A549 (cell line): Measurements from ENCODE around the gene PLS3. TPM values are rescaled to one million over a fixed set of nuclear protein-coding genes. Genes with fewer than 3 reads are reported as not detected.
A peak's percentile ranks its signal among the peaks of the same experiment; 100 is the strongest.

Experiments used
- ATAC-seq, 2 experiments: fragments of 200-7000 bp in 1 of 2; fragments of >200 bp in 1 of 2; cut with Nextera tagmentation in 1 of 2; cut with Tn5 transposase in 1 of 2; 3 replicates each; pipeline versions ENCODE4 v1.8.0 to v1.9.1; 2018 to 2020; ENCODE audit warnings: mild to moderate bottlenecking in 1 of 2, moderate library complexity in 1 of 2
- CTCF ChIA-PET: fragments of 300-600 bp; sonication (Branson Sonifier 250); formaldehyde crosslinking; extraction: SDS; loops from one replicate; lab custom pipeline; 2021; ENCODE audit warnings: antibody characterized with exemption, inconsistent platforms; lab: Yijun Ruan, JAX
- POLR2A ChIA-PET: fragments of 350-600 bp; formaldehyde crosslinking; extraction: SDS; loops from one replicate; lab custom pipeline; 2021; ENCODE audit warnings: antibody characterized with exemption, inconsistent platforms; lab: Yijun Ruan, JAX
- DNase-seq, 2 experiments: peaks; one replicate each; pipeline versions ENCODE4 v3.0.0 to v3.0.0-alpha.2; 2011 to 2016; ENCODE audit warnings: low read depth in 1 of 2, low spot score in 1 of 2
- FAIRE-seq: peaks from 2 replicates; lab custom pipeline; 2011; peaks lifted over from hg19 to GRCh38; lab: Jason Lieb, UNC
- H3K27ac ChIP-seq, 2 experiments: fragments of >200 bp; sonication (Bioruptor Twin); formaldehyde crosslinking; 3 replicates each; pipeline ENCODE4 v1.5.1; 2016 to 2017
- H3K4me1 ChIP-seq: fragments of >200 bp; sonication (Bioruptor Twin); formaldehyde crosslinking; 3 replicates; pipeline ENCODE4 v1.6.1; 2016
- H3K4me2 ChIP-seq: fragments of >200 bp; sonication (Bioruptor Twin); formaldehyde crosslinking; 3 replicates; pipeline ENCODE4 v1.6.1; 2016
- H3K4me3 ChIP-seq: fragments of >200 bp; sonication (Bioruptor Twin); formaldehyde crosslinking; 3 replicates; pipeline ENCODE4 v1.5.1; 2016
- H3K9me3 ChIP-seq: fragments of >200 bp; sonication (Bioruptor Twin); formaldehyde crosslinking; 3 replicates; pipeline ENCODE4 v1.6.1; 2016
- CBX2 ChIP-seq: fragments of 200-600 bp; sonication (generic); IDR thresholded peaks from 2 replicates; pipeline ENCODE4 v1.6.1; 2016; ENCODE audit warnings: low read depth, mild to moderate bottlenecking, borderline replicate concordance
- EHF ChIP-seq: fragments of 250-450 bp; sonication (Bioruptor Pico); IDR thresholded peaks from 2 replicates; pipeline ENCODE4 v1.5.0; 2020; ENCODE audit warnings: mild to moderate bottlenecking
- EHMT2 ChIP-seq: fragments of 200-600 bp; sonication (generic); IDR thresholded peaks from 2 replicates; pipeline ENCODE4 v1.6.1; 2016; ENCODE audit warnings: antibody characterized with exemption, low read depth, mild to moderate bottlenecking, moderate library complexity
- HMGXB4 ChIP-seq: fragments of 250-450 bp; sonication (Bioruptor Pico); IDR thresholded peaks from 2 replicates; pipeline ENCODE4 v1.5.0; 2021; ENCODE audit warnings: mild to moderate bottlenecking, moderate library complexity, borderline replicate concordance
- JUNB ChIP-seq: fragments of >200 bp; sonication (Bioruptor Twin); formaldehyde crosslinking; IDR thresholded peaks from 2 replicates; pipeline ENCODE4 v1.6.1; 2016
- KDM1A ChIP-seq: fragments of 200-600 bp; sonication (generic); IDR thresholded peaks from 2 replicates; pipeline ENCODE4 v1.6.1; 2016; ENCODE audit warnings: low read depth, mild to moderate bottlenecking
- KDM5A ChIP-seq: fragments of 200-600 bp; sonication (generic); IDR thresholded peaks from 2 replicates; pipeline ENCODE4 v1.6.1; 2016; ENCODE audit warnings: antibody characterized with exemption, mild to moderate bottlenecking
- MAFK ChIP-seq: fragments of 450-650 bp; IDR thresholded peaks from 2 replicates; pipeline ENCODE4 v1.6.1; 2014; ENCODE audit not compliant: partially characterized antibody
- NR3C1 ChIP-seq: fragments of >200 bp; sonication (Bioruptor Twin); formaldehyde crosslinking; IDR thresholded peaks from 3 replicates; pipeline ENCODE4 v1.6.1; 2017
- PBX3 ChIP-seq: IDR thresholded peaks from 2 replicates; pipeline ENCODE4 v1.6.1; 2012
- POLR2A ChIP-seq: IDR thresholded peaks from 2 replicates; pipeline ENCODE4 v1.6.1; 2012; ENCODE audit warnings: mild to moderate bottlenecking, low read length
- POLR2AphosphoS2 ChIP-seq: conservative IDR thresholded peaks from 2 replicates; pipeline ENCODE4 v1.6.1; 2012; ENCODE audit warnings: low read length, improper control_type of control experiment, inconsistent platforms
- RAD21 ChIP-seq, 2 experiments: fragments of >200 bp in 1 of 2; sonication (Bioruptor Twin) in 1 of 2; formaldehyde crosslinking in 1 of 2; IDR thresholded peaks in 1 of 2; conservative IDR thresholded peaks in 1 of 2; 2 replicates in 1 of 2; 3 replicates in 1 of 2; pipeline ENCODE4 v1.6.1; 2012 to 2018; ENCODE audit warnings: inconsistent platforms in 1 of 2
- RFX5 ChIP-seq: fragments of 450-650 bp; IDR thresholded peaks from 2 replicates; pipeline ENCODE4 v1.7.1; 2014; ENCODE audit warnings: antibody characterized with exemption, mild to moderate bottlenecking, moderate library complexity
- SMC3 ChIP-seq: fragments of >200 bp; sonication (Bioruptor Twin); formaldehyde crosslinking; IDR thresholded peaks from 3 replicates; pipeline ENCODE4 v1.6.1; 2018; ENCODE audit warnings: inconsistent platforms
- TP53 ChIP-seq: fragments of 250-450 bp; sonication (Bioruptor Pico); IDR thresholded peaks from 2 replicates; pipeline ENCODE4 v1.5.0; 2021; ENCODE audit warnings: mild to moderate bottlenecking, moderate library complexity
- ZC3H11A ChIP-seq: fragments of 450-650 bp; IDR thresholded peaks from 2 replicates; pipeline ENCODE4 v1.6.1; 2014; ENCODE audit warnings: antibody characterized with exemption, mild to moderate bottlenecking
- ZFP36 ChIP-seq: fragments of 450-650 bp; IDR thresholded peaks from 2 replicates; pipeline ENCODE4 v1.6.1; 2014; ENCODE audit warnings: borderline replicate concordance; ENCODE audit not compliant: partially characterized antibody
- ZSCAN20 ChIP-seq: fragments of 250-450 bp; sonication (Bioruptor Pico); IDR thresholded peaks from 2 replicates; pipeline ENCODE4 v1.8.0; 2022; ENCODE audit warnings: mild to moderate bottlenecking, moderate library complexity
- WGBS: methylation state at CpG from one replicate; pipeline ENCODE4 v1.1.6; 2017; ENCODE audit errors: missing lambda C conversion rate; 5-methylcytosine and 5-hydroxymethylcytosine counted together
- polyA plus RNA-seq, 4 experiments: library from polyadenylated mRNA; depleted of rRNA in 3 of 4; stranded (reverse); fragments of >200 nt; fragmentation: RNase III in 1 of 4; extraction: RNeasy Plus Mini Kit Qiagen cat#74134 plus additional on column Dnase treatment in 1 of 4; gene quantifications; 2 replicates in 3 of 4; 3 replicates in 1 of 4; pipeline ENCODE4 v1.2.3, GENCODE V29; 2011 to 2017
- TF ChIP-seq, protein P1 (sequence below): fragments of >200 bp; sonication (Bioruptor Twin); formaldehyde crosslinking; IDR thresholded peaks from 3 replicates; pipeline ENCODE4 v1.5.1; 2016
- TF ChIP-seq, protein P2 (sequence below): fragments of >200 bp; sonication (Bioruptor Twin); formaldehyde crosslinking; IDR thresholded peaks from 3 replicates; pipeline ENCODE4 v1.6.1; 2016

Gene PLS3
- polyA plus RNA-seq, 2 of the 4 experiments (the other 2 are of a cell fraction), result 303 to 437 TPM

- TF ChIP-seq EHMT2 (no peak), ZFP36 (no peak), POLR2AphosphoS2 (no peak), KDM5A (no peak), HMGXB4 (CRISPR knock-in tag) (no peak), ZSCAN20 (no peak)
Measured at GRCh38 chrX:115652221-115652620, 91.2 kb downstream of the PLS3 start (continued).

- no peak; a peak in 1 of 6 replicates for ATAC-seq
- no peaks in the 10 kb centered on the region for H3K4me1 ChIP-seq
- ChIA-PET POLR2A (no interaction called here), CTCF (interaction anchor here (2.0 to 4.0 kb wide), 2 partner anchors 14 to 22 kb away, joined by 11 to 12 read pairs; no protein-coding TSS in a partner anchor)
- H3K4me3 ChIP-seq, result no peak overlapping the region
- H3K27ac ChIP-seq, result no peak overlapping the region
- H3K9me3 ChIP-seq, result no peaks in the 10 kb centered on the region
- DNase-seq, result no peak
- TF ChIP-seq, protein P1, sequence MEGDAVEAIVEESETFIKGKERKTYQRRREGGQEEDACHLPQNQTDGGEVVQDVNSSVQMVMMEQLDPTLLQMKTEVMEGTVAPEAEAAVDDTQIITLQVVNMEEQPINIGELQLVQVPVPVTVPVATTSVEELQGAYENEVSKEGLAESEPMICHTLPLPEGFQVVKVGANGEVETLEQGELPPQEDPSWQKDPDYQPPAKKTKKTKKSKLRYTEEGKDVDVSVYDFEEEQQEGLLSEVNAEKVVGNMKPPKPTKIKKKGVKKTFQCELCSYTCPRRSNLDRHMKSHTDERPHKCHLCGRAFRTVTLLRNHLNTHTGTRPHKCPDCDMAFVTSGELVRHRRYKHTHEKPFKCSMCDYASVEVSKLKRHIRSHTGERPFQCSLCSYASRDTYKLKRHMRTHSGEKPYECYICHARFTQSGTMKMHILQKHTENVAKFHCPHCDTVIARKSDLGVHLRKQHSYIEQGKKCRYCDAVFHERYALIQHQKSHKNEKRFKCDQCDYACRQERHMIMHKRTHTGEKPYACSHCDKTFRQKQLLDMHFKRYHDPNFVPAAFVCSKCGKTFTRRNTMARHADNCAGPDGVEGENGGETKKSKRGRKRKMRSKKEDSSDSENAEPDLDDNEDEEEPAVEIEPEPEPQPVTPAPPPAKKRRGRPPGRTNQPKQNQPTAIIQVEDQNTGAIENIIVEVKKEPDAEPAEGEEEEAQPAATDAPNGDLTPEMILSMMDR, result no peak
- TF ChIP-seq SMC3 (no peak), PBX3 (no peak), EHF (no peak), RFX5 (no peak)
- TF ChIP-seq, protein P2, sequence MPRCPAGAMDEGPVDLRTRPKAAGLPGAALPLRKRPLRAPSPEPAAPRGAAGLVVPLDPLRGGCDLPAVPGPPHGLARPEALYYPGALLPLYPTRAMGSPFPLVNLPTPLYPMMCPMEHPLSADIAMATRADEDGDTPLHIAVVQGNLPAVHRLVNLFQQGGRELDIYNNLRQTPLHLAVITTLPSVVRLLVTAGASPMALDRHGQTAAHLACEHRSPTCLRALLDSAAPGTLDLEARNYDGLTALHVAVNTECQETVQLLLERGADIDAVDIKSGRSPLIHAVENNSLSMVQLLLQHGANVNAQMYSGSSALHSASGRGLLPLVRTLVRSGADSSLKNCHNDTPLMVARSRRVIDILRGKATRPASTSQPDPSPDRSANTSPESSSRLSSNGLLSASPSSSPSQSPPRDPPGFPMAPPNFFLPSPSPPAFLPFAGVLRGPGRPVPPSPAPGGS, result no peak
- FAIRE-seq, result no peak
- 77% methylated on average over 8 of the region's 9 CpGs for WGBS
- H3K4me2 ChIP-seq, result no peak overlapping the region
Measured at GRCh38 chrX:115665122-115665521, 104.1 kb downstream of the PLS3 start.

- no peak overlapping the region for H3K27ac ChIP-seq
- POLR2A ChIA-PET, result interaction anchor here (0.7 kb wide), 1 partner anchor 119 kb away, joined by 4 read pairs; no protein-coding TSS in a partner anchor
- H3K4me2 ChIP-seq, result peak overlapping the region; percentile 44
- H3K4me3 ChIP-seq, result peak overlapping the region; percentile 34; the same call in 1 of the 3 replicates
- TF ChIP-seq CBX2, result no peak
- peak; percentile 38; the same call in 1 of the 3 replicates for TF ChIP-seq SMC3
- peak; percentile 57 to 61 for TF ChIP-seq RAD21 (conservative IDR thresholded peaks at IDR 0.05 in 1 of 2, IDR thresholded peaks at IDR 0.05 in 1 of 2)
- TF ChIP-seq RFX5, result no peak
- no peak for TF ChIP-seq NR3C1
- TF ChIP-seq KDM1A, result no peak
- no peak for TF ChIP-seq ZC3H11A
- TF ChIP-seq, protein P1, result peak; percentile 48
- no peak for TF ChIP-seq POLR2A
- no peak for TF ChIP-seq MAFK
- no peak for TF ChIP-seq TP53
- no peak for TF ChIP-seq JUNB
- TF ChIP-seq, all 56 proteins: peak for 3
- no peaks in the 10 kb centered on the region for H3K4me1 ChIP-seq
- no peaks in the 10 kb centered on the region for H3K9me3 ChIP-seq
- FAIRE-seq (peak; percentile 7), DNase-seq (peak; percentile 17 to 36), ATAC-seq (peak; percentile 39 to 79; a peak in 3 of 6 replicates)
- CTCF ChIA-PET, result interaction anchor here (0.6 to 2.1 kb wide), 10 partner anchors 11 to 723 kb away, joined by 3 to 11 read pairs (median 4); no protein-coding TSS in a partner anchor
- WGBS, result 28% methylated on average over 7 of the region's 7 CpGs
Measured at GRCh38 chrX:115679460-115679859, 118.5 kb downstream of the PLS3 start.
